CD4-positive, alpha-beta T cell treated with Interleukin-6 for 4 hours (primary cell): ENCODE measurements around the gene KCNB1.

Experiments used
- DNase-seq: peaks from one replicate; pipeline ENCODE4 v3.0.0-alpha.2; 2020; ENCODE audit warnings: mixed read lengths

Gene KCNB1

DNA sequence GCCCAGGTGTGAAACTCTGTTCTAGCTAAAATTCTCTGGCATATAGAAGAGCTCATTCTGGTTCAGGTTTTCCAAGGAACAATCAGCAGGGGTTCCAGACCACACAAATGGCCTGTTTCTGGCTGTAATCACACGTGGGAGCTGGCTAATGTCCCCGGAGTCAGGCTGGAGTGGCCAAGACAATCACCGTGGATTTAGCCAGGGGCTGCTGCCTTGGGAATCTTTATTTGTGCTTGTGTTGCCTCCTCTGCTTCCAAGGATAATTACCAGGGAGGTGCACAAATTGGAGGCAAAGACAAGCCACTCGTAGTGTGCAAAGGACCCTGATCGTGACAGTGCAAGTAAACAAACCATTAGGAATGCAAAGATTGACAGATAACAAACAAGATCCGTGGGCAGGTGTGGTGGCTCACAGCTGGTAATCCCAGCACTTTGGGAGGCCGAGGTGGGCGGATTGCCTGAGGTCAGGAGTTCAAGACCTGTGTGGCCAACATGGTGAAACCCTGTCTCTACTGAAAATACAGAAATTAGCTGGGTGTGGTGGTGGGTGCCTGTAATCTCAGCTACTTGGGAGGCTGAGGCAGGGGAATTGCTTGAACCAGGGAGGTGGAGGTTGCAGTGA, 77.3 kb downstream of the KCNB1 start:
- no peak for DNase-seq

DNA sequence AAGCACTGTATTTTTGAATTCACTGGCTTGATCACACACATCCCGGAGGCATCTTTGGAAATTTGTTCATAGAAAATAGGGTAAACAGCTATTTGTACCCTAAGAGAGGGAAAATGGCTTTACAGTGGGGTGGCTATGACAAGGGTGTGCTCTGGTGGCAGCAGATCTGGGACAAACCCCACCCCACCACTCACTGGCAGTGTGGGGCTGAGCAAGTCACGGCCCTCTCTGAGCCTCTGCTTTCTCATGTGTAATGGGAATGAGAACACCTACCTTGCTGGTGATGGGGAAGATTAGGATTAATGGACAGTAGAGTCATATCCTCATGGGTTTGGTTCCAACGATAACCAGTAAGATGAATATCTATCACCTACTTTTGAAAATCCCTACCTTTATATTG, 78.0 kb downstream of the KCNB1 start:
- DNase-seq, result no peak

DNA sequence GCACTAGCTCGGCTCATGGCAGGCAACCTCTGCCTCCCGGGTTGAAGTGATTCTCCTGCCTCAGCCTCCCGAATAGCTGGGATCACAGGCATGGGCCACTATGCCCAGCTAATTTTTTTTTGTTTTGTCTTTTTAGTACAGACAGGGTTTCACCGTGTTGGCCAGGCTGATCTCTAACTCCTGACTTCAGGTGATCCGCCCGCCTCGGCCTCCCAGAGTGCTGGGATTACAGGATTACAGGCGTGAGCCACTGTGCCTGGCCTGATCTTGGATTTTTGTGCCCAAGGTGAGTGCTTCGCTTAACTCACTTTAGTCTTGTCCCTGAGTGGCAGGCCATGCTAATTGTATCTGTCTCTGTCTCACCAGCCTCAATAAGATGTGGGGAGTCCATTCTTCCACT, 78.6 kb downstream of the KCNB1 start:
- no peak for DNase-seq

DNA sequence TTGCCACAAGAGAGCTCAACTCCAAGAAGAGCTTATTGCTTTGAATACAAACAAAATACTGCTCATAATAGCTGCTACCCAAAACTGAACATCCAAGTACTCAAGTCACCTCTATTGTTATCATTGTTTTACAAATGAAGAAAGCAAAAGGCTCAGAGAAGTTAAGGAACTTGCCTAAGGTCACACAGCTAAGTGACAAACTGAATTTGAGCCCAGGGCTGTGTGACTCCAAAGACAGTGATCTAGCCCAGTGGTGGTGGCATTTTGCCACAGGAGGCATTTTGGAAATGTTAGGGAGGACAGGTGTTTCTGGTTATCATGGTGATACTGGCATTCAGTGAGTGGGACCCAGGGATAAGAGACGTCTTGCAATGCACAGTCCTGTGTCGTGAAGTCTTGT, 79.5 kb downstream of the KCNB1 start:
- DNase-seq, result no peak

DNA sequence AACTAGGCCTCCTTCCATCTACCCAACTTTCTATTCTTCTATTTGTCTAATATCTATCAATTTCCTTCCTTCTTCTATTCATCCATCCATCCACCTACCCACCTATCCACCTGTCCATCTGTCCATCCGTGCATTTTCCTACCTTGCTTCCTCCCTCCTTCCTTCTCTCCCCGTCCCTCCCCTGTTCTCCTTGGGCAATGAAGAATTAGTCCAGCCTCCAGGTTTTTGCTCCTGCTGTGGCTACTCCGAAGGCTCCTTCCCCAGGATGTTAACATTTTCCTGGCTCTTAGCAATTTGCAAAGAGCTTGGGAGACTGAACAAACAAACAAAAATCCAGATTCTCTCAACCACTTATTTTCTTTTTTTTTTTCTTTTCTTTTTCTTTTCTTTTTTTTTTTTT, 81.6 kb downstream of the KCNB1 start:
- no peak for DNase-seq

DNA sequence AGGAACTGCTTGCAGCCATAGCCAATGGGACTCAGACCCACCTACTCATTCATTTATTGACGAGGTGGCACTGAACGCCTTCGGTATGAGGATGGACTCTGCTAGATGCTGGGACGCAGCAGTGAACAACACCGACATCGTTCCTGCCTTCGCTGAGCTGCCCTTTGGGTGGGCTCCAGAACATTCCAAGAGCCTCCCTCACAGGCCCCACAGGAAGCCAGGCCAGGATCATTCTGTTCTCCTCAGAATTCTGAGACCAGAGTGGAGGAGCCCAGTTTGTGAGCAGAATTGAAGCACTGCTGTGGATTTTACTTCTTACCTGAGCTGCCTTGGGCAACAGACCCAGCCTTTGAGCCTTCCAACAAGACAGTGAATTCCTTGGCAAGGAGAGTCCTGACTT, 82.1 kb downstream of the KCNB1 start:
- no peak for DNase-seq

DNA sequence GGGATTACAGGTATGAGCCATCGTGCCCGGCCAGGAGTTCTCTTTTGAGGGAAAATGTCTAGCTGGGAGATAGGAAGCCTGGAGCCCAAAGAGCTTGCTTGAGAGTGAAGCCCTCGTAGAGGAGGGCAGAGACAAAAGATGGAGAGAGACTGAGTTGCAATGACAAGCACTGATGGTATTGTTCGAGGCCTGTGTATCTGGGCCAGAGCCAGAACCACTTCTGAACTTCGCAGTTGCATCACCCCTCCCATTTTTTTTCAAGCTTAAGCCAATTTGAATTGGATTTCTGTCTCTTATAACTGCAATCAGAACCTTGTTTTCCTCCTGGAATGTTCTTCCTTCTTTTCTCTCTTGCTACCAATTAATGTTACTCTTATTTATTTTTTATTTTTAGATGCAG, 83.1 kb downstream of the KCNB1 start:
- DNase-seq, result no peak

DNA sequence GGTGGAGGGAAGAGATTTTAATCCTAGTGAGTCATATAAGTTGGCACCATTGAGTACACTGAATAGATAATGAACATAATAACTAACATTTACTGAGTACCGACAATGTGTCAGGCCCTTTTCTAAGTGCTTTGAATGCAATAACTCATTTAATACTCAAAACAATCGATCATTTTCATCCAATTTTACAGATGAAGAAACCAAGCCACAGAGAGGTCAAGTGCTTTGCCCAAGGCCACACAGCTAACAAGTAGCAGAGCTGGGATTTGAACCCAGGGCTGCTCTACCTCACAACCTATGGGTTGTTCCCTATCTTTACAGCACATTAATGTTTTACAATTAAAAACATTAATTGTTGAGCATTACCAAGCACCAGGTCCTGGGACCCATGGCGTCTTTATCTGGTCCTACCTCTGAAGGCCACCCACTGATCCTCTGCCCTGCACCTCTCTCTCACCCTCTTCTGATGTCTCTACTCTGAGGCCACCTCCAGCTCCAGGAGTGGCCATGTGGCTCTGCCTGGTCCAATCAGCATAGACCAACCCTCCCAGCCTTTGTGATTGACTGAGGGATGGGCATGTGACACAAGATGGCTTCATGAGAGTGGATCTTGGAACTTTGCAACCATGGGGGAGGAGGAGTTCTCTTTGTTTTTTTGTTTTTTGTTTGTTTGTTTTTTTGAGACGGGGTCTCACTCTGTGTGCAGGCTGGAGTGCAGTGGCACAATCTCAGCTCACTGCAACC, 83.9 kb downstream of the KCNB1 start:
- DNase-seq, result no peak

DNA sequence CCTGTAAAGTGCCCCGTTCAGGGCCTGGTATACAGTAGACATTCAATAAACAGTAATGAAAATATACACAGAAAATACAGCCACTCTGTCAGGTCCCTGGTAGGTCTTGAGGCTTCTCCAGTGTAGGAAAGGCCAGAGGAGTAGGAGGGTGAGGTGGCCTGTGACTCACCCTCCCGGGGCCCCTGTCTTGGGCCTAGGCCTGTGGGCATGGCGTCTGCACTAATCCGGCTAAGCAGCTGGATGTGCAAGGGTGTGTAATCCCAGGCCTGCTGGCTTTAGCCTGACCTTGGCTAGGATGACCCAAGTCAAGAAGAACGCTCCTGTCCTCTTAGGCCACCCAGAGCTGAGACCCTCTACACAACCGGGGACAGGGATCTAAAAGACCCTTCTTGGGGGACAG, 84.9 kb downstream of the KCNB1 start:
- DNase-seq, result no peak

DNA sequence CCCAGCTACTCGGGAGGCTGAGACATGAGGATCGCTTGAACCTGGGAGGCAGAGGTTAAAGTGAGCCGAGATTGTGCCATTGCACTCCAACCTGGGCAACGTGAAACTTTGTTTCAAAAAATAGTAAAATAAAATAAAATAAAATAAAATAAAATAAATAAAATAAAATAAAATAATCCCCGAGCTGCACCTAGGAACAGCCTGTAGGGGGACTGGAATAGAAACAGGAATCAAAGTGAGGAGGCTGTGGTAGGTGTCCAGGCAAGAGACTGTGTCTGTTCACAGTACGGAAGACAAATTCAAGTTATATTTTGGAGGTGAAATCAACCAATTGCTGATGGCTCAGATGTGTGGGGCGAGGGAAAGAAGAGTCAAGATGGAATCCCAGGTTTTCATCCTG, 86.2 kb downstream of the KCNB1 start:
- DNase-seq, result no peak

DNA sequence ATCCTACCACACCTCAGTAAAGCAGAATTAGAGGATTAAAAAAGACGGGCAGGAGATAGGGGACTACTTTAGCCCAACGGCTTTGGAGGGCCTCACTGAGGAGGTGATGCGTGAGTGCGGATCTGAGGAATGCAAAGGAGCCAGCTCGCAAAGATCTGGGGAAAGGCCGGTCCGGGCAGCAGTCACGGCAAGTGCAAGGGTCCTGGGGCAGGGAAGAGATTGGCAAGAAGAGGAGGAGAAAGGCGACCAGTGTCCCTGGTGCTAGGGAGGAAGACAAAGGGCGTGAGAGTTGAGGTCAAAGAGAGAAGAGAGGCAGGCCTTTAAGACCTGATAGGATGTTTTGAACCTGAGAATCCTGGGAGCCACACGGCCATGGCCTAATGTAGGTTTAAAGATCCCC, 86.8 kb downstream of the KCNB1 start:
- no peak for DNase-seq

DNA sequence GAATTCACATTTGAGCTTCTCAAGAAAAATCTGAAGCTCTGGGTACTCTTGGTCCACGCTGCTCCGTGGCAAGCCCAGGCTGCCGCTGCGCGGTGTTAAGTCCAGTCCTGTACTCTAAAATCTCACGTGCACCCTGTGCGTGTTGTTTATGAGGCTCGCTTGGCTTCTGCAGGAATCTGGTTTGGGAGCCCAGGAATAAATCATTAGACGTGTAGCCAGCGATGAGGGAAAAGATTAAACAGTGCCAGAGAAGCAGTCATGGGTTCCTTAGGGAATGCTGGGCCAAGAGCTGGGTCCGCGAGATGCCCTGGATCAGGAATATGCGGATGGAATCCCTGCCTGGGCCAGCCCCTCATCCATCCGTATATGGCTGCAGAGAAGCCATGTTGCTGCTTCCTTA, 87.3 kb downstream of the KCNB1 start:
- DNase-seq, result no peak

DNA sequence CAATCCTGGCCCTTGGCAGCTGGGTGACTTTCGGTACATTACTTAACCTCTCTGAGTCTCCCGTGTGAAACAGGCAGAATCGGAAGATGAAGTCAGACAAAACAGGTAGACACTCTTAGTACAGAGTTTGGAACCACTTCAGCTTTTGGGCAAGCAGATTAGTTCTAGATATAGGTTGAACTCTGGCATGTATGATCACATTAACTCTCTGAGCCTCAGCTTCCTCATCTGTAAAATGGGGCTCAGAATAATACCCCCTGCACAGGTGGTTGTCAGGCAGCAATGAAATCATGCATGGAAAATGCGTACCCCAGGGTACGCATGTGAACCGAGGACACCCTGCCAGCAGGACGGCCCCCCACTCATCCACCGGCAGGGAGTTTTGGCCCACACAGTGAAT, 87.7 kb downstream of the KCNB1 start:
- no peak for DNase-seq

DNA sequence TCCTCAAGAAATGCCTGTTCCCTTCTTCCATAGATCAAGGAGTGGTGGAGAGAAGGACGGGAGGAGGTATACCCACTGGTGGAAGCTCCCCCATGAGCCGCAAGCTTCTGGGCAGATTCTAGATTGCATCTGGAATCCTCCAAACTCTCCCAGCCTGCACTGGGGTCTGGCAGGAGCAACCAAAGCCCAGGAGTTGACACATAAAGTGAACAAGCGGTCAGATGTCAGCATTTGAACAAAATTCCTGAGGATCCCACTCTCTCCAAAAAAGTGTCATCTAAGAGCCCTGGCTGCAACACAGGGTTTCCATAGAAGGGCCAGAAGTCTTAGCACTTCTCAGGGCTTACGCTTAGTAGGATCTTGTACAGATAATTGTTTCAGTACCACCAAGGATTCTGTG, 88.2 kb downstream of the KCNB1 start:
- DNase-seq, result no peak

DNA sequence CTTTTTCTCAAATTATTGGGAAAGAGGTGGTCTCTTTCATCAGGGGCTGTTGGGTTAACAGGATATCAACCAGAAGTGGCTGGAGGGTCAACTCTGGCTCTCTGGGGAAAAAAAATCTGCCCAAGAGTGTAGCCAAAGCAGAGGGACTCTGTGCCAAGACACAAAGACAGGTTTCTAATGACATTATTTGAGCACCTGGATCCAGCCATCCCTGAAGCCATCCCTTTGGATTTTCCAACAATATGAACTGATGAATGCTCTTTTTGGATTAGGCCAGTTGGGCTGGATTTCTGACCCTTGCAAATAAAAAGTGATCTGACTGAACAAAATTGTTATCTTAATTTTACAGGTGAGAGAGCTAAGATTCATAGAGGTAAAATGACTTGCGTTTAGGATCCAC, 88.7 kb downstream of the KCNB1 start:
- no peak for DNase-seq

DNA sequence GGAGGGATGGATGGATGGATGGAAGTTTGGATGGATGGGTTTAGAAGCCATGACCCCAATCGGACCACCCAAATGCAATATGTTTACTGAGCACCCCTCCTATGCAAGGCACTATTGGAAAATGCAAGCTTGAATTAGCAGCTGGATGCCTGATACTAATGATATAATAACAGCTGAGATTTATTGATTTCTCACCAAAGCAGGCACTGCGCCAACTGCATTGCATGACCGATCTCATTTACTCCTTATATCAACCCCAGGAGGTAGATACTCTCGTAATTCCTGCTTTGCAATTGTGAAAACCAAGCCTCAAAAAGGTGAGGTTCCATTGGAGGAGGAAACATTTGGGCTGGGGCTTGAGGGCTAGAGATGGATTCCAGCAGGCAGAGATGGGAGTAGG, 89.7 kb downstream of the KCNB1 start:
- DNase-seq, result no peak

DNA sequence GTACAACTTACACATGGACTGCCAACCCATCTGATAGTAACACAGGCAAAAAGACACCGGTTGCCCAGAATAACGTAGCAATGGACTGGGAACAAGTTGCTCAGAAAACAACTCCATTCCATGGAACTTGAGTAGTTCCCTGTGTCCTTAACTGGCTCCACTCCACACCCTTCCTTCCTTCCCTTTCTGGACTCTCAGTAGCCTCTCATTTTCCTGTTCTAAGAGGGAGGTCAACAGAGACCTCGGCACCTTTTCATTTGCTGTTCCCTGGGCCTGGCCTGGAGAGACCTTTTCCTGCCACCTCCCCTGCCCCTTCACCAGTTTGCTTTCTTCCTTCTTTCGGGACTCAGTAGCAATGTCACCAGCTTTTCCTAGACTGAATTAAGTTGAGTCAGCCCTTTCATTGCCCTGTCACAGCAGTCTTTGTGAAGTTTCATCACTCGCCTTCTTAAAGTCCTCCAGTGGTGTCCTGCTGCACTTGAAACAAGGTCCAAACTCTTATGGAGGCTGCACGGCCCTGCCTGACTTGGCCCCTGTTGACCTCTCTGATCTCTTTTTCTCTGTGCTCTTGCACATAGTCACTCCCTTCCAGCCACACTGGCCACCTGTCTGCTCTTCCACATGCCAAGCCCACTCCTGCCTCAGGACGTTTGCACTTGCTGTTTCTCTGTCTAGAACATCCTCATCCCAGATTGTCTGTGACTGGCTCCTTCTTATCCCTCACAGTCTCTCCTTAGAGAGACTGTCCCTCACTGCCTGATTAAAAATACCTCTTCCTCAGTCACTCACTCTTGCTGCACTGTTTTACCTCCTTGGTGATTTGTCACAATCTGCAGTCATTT, 90.8 kb downstream of the KCNB1 start:
- DNase-seq, result no peak

DNA sequence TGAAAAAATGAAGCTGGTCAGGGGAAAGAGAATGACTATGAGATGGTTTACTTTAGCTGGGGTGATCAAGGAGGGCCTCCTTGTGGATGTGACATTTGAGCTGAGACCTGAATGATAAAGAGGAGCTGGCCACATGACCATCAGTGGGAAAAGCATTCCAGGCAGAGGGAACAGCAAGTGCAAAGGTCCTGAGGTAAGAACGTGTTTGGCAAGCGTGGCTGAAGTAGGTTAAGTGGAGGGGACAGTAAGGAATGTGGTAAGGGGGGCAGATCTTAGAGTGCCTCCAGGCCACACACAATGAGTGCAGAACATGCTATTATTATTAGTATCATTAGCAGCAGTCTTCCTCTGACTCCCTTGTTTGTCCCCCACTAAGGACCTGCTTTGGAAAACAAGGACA, 92.6 kb downstream of the KCNB1 start:
- no peak for DNase-seq

DNA sequence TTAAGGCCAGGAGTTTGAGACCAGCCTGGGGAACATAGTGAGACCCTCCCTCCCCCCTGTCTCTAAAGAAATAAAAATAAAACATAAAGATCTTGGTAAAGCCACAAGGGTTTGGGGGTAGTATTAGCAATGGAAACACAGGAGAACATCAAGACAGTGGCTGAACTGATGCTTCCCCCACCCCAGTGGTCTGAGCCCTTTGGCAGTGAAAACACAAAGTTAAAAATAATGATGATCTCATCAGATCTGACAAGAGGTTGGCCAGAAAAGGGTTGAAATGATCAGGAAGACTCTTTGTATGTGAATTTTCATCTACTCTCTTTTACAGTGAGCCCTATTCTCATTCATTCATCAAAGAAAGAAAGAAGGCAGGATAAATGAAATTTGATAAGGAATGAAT, 93.7 kb downstream of the KCNB1 start:
- no peak for DNase-seq

DNA sequence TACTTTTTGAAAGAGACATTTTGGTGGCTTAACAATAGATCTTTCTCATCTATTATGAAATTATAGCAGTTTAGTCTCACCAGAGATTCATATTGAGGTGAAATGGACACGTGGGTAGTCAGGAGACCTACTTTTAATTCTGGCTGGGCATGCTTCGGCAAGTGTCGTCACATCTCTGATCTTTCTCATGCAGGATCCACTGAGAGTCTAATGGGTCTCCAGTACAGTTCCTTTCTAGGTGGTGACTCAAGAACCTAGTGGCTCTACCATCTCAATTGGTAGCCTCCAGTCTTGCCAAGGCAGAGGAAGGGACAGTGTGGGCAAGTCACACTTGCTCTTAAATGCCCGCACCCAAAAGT, 94.9 kb downstream of the KCNB1 start:
- DNase-seq, result no peak

DNA sequence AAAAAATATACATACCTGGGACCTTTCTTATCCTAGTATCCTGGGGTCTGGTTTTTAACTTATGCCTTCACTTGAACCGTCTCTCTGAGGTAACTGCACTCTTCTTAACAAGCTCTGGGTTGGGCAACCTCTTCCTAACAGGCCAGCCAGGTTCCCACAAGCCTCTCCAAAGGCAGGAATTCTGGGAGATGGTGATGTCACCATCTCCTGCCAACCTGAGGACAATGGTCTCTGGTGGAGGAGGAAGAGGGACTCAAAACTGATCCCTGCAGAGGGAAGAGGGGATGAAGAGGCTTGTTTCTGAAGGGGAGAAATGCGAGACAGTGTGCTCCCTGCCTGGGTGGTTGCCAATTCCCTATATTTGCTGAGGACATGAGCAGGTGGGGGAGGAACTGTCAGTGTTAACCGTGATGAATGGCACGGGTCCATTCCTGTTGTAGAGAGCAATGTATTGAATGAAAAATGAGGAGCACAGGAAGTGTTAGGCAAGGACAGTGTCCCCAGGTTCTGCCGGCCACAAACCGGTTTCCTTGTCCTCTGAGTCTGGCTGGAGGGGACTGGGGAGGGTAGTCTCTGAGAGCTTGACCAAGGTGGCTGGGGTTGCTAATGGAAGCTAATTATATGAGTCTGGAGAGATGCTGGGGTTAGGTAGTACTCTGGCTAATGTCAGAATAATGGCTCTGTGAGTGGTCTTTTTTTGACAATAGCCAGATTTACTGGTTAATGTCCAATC, 95.5 kb downstream of the KCNB1 start:
- no peak for DNase-seq

DNA sequence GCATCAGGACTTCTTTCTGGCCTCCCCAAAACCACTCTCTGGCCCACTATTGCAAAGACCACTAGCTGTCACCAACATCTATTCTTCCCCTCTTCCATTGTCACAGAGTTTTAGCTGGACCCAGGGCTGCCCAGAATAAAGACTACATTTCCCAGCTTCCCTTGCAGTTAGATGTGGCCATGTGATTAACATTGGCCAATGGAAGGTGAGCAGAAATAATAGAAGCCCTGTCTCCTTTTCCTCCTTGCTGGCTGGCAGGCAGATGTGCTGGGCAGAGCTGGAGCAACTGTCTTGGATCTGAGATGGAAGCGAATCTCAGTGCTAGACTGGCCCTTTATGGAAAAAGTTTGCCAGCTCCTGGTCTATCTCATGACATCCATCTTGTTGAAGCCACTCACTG, 97.0 kb downstream of the KCNB1 start:
- no peak for DNase-seq
